HG03103 (cell line): ENCODE results near the gene DEPDC5.

Experiments used
- ATAC-seq: cut with Tn5 transposase; IDR thresholded peaks from one replicate; pipeline ENCODE4 v1.9.1; 2021; ENCODE audit warnings: low read depth; ENCODE audit not compliant: unreplicated experiment

Gene DEPDC5

GRCh38 chr22:31943978-31944699 is 190.3 kb downstream of the DEPDC5 start, which contains the start of gene YWHAH:
TSS of gene YWHAH (plus strand) at chr22:31944535. CDS start at chr22:31944734, 199 bp downstream.
- ATAC-seq, result peak; percentile 47

GRCh38 chr22:31944700-31945442 is 191.1 kb downstream of the DEPDC5 start:
- ATAC-seq, result peak; percentile 20

GRCh38 chr22:31945443-31945855 is 191.6 kb downstream of the DEPDC5 start:
- ATAC-seq, result no peak

- ATAC-seq, result no peak
These were observed 192.3 kb downstream of the DEPDC5 start for GRCh38 chr22:31945971-31946680.

GRCh38 chr22:31947296-31947695 is 193.5 kb downstream of the DEPDC5 start:
- ATAC-seq, result no peak

- ATAC-seq, result no peak
These were observed 194.2 kb downstream of the DEPDC5 start for GRCh38 chr22:31948002-31948401.

GRCh38 chr22:31950226-31950625 is 196.4 kb downstream of the DEPDC5 start:
- ATAC-seq, result no peak

GRCh38 chr22:31951194-31952093 is 197.6 kb downstream of the DEPDC5 start:
- ATAC-seq, result no peak

- ATAC-seq, result no peak
These were observed 198.2 kb downstream of the DEPDC5 start for GRCh38 chr22:31952094-31952401.

- ATAC-seq, result no peak
These were observed 198.7 kb downstream of the DEPDC5 start for GRCh38 chr22:31952472-31952871.

- ATAC-seq, result no peak
These were observed 199.4 kb downstream of the DEPDC5 start for GRCh38 chr22:31953261-31953660.

- no peak for ATAC-seq
These were observed 201.0 kb downstream of the DEPDC5 start for GRCh38 chr22:31954535-31955523.

GRCh38 chr22:31956360-31956759 is 202.5 kb downstream of the DEPDC5 start:
- no peak for ATAC-seq
